ENCODE measurements around the gene CACNA2D3. TPM values are rescaled to one million over a fixed set of nuclear protein-coding genes. Genes with fewer than 3 reads are reported as not detected.

The CACNA2D3 gene
- total and polyA plus RNA-seq, 4 donors = 0.38 to 2.5 (median 1.1) TPM

GRCh38 chr3:54862526-54862925 lies 740.2 kb downstream of the CACNA2D3 start:
- 59 to 67% methylated on average over 5 of the region's 5 CpGs for WGBS, 2 donors
- no peak for TF ChIP-seq CTCF (IDR thresholded peaks at IDR 0.05; ENCODE audit: control extremely low read depth, extremely low read depth)
- Histone ChIP-seq H3K27ac (ENCODE audit: low read depth in 1 of 2, low read length in 1 of 2) (no peak overlapping the region), H3K9me3 (ENCODE audit: control insufficient read depth in 4 of 4, insufficient read depth in 3 of 4, low read length in 3 of 4) (peaks cover 0 to 3% (median 0%) of the 10 kb centered on the region in 4 donors), H3K4me1 (ENCODE audit: control insufficient read depth in 5 of 5, insufficient read depth in 5 of 5, low read length in 5 of 5) (peaks cover 0 to 10% (median 0%) of the 10 kb centered on the region in 5 donors), H3K27me3 (ENCODE audit: control insufficient read depth in 3 of 3, insufficient read depth in 3 of 3, low read length in 2 of 3) (peaks cover 0 to 8% (median 0%) of the 10 kb centered on the region in 3 donors), H3K4me3 (no peak overlapping the region), H3K9ac (ENCODE audit: insufficient read depth in 1 of 2, low read length in 2 of 2) (no peak overlapping the region), H3K36me3 (ENCODE audit: control insufficient read depth in 4 of 4, insufficient read depth in 4 of 4, low read length in 4 of 4) (no peaks in the 10 kb centered on the region)
- DNase-seq (no peak), ATAC-seq (ENCODE audit: insufficient read depth, low FRiP score) (no peak)

GRCh38 chr3:54863366-54863765 lies 741.0 kb downstream of the CACNA2D3 start:
- no peaks in the 10 kb centered on the region for H3K36me3 ChIP-seq (ENCODE audit: control insufficient read depth in 4 of 4, insufficient read depth in 4 of 4, low read length in 4 of 4)
- peaks cover 0 to 3% (median 0%) of the 10 kb centered on the region in 5 donors for H3K4me1 ChIP-seq (ENCODE audit: control insufficient read depth in 5 of 5, insufficient read depth in 5 of 5, low read length in 5 of 5)
- no peak for DNase-seq
- no peak for TF ChIP-seq CTCF (IDR thresholded peaks at IDR 0.05; ENCODE audit: control extremely low read depth, extremely low read depth)
- peaks cover 0 to 8% (median 0%) of the 10 kb centered on the region in 3 donors for H3K27me3 ChIP-seq (ENCODE audit: control insufficient read depth in 3 of 3, insufficient read depth in 3 of 3, low read length in 2 of 3)
- no peak overlapping the region for H3K4me3 ChIP-seq
- peaks cover 0 to 3% (median 0%) of the 10 kb centered on the region in 4 donors for H3K9me3 ChIP-seq (ENCODE audit: control insufficient read depth in 4 of 4, insufficient read depth in 3 of 4, low read length in 3 of 4)
- WGBS, 2 donors = 68 to 73% methylated on average over 8 of the region's 8 CpGs
- ATAC-seq (ENCODE audit: insufficient read depth, low FRiP score) = no peak
- H3K27ac ChIP-seq (ENCODE audit: low read depth in 1 of 2, low read length in 1 of 2) = no peak overlapping the region
- no peak overlapping the region for H3K9ac ChIP-seq (ENCODE audit: insufficient read depth in 1 of 2, low read length in 2 of 2)

GRCh38 chr3:54863786-54864185 lies 741.4 kb downstream of the CACNA2D3 start:
- Histone ChIP-seq H3K9ac (ENCODE audit: insufficient read depth in 1 of 2, low read length in 2 of 2) (no peak overlapping the region), H3K9me3 (ENCODE audit: control insufficient read depth in 4 of 4, insufficient read depth in 3 of 4, low read length in 3 of 4) (peaks cover 0 to 3% (median 0%) of the 10 kb centered on the region in 4 donors), H3K4me1 (ENCODE audit: control insufficient read depth in 5 of 5, insufficient read depth in 5 of 5, low read length in 5 of 5) (no peaks in the 10 kb centered on the region), H3K27me3 (ENCODE audit: control insufficient read depth in 3 of 3, insufficient read depth in 3 of 3, low read length in 2 of 3) (peaks cover 0 to 8% (median 0%) of the 10 kb centered on the region in 3 donors), H3K36me3 (ENCODE audit: control insufficient read depth in 4 of 4, insufficient read depth in 4 of 4, low read length in 4 of 4) (no peaks in the 10 kb centered on the region), H3K4me3 (no peak overlapping the region), H3K27ac (ENCODE audit: low read depth in 1 of 2, low read length in 1 of 2) (no peak overlapping the region)
- 84 to 85% methylated on average over 4 of the region's 4 CpGs for WGBS, 2 donors
- ATAC-seq (ENCODE audit: insufficient read depth, low FRiP score) (no peak), DNase-seq (no peak)
- no peak for TF ChIP-seq CTCF (IDR thresholded peaks at IDR 0.05; ENCODE audit: control extremely low read depth, extremely low read depth)

GRCh38 chr3:54865316-54865715 lies 743.0 kb downstream of the CACNA2D3 start:
- TF ChIP-seq CTCF (IDR thresholded peaks at IDR 0.05; ENCODE audit: control extremely low read depth, extremely low read depth) = no peak
- WGBS, 2 donors = 73% methylated on average over 4 of the region's 4 CpGs
- H3K36me3 ChIP-seq (ENCODE audit: control insufficient read depth in 4 of 4, insufficient read depth in 4 of 4, low read length in 4 of 4) = no peaks in the 10 kb centered on the region
- no peaks in the 10 kb centered on the region for H3K4me1 ChIP-seq (ENCODE audit: control insufficient read depth in 5 of 5, insufficient read depth in 5 of 5, low read length in 5 of 5)
- H3K27ac ChIP-seq (ENCODE audit: low read depth in 1 of 2, low read length in 1 of 2) = no peak overlapping the region
- no peak overlapping the region for H3K4me3 ChIP-seq
- no peak for ATAC-seq (ENCODE audit: insufficient read depth, low FRiP score)
- no peak overlapping the region for H3K9ac ChIP-seq (ENCODE audit: insufficient read depth in 1 of 2, low read length in 2 of 2)
- peaks cover 0 to 3% (median 0%) of the 10 kb centered on the region in 3 donors for H3K27me3 ChIP-seq (ENCODE audit: control insufficient read depth in 3 of 3, insufficient read depth in 3 of 3, low read length in 2 of 3)
- H3K9me3 ChIP-seq (ENCODE audit: control insufficient read depth in 4 of 4, insufficient read depth in 3 of 4, low read length in 3 of 4) = peaks cover 0 to 3% (median 0%) of the 10 kb centered on the region in 4 donors
- no peak for DNase-seq
